ENCODE measurements around the gene RANBP17. TPM values are rescaled to one million over a fixed set of nuclear protein-coding genes. Genes with fewer than 3 reads are reported as not detected.

Gene RANBP17
- total RNA-seq, 1 experiment from 2014 or later, result 19.0 TPM

- H3K27me3 Mint-ChIP-seq (ENCODE audit: insufficient read depth, unreplicated experiment), result no peaks in the 10 kb centered on the region
- ChIA-PET POLR2A (no interaction called here), CTCF (interaction anchor here (0.6 to 1.0 kb wide), 3 partner anchors 10 to 507 kb away, joined by 3 to 4 read pairs (median 3); no protein-coding TSS in a partner anchor)
- H3K27ac Mint-ChIP-seq (ENCODE audit: low read depth, unreplicated experiment), result no peak overlapping the region
- intact Hi-C loops (cut with micrococcal nuclease), result no loop called here
- peaks cover 9% of the 10 kb centered on the region for H3K9me3 Mint-ChIP-seq (ENCODE audit: unreplicated experiment)
- H3K4me1 Mint-ChIP-seq (ENCODE audit: insufficient read depth, unreplicated experiment), result no peaks in the 10 kb centered on the region
- H3K4me3 Mint-ChIP-seq (ENCODE audit: unreplicated experiment), result no peak overlapping the region
- TF ChIP-seq, protein P1, sequence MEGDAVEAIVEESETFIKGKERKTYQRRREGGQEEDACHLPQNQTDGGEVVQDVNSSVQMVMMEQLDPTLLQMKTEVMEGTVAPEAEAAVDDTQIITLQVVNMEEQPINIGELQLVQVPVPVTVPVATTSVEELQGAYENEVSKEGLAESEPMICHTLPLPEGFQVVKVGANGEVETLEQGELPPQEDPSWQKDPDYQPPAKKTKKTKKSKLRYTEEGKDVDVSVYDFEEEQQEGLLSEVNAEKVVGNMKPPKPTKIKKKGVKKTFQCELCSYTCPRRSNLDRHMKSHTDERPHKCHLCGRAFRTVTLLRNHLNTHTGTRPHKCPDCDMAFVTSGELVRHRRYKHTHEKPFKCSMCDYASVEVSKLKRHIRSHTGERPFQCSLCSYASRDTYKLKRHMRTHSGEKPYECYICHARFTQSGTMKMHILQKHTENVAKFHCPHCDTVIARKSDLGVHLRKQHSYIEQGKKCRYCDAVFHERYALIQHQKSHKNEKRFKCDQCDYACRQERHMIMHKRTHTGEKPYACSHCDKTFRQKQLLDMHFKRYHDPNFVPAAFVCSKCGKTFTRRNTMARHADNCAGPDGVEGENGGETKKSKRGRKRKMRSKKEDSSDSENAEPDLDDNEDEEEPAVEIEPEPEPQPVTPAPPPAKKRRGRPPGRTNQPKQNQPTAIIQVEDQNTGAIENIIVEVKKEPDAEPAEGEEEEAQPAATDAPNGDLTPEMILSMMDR (IDR thresholded peaks at IDR 0.05; ENCODE audit: unreplicated experiment), result no peak
- DNase-seq (ENCODE audit: unreplicated experiment), result no peak
- peaks cover 6% of the 10 kb centered on the region for H3K36me3 Mint-ChIP-seq (ENCODE audit: insufficient read depth, unreplicated experiment)
- no TSS peak for BruUV-seq (replicated peaks)
Observed at GRCh38 chr5:171251519-171251918, 389.7 kb downstream of the RANBP17 start.

GRCh38 chr5:171252674-171253073 is 390.9 kb downstream of the RANBP17 start:
- CTCF ChIA-PET, result interaction anchor here (0.7 to 1.1 kb wide), 2 partner anchors 15 to 91 kb away, joined by 3 to 4 read pairs; no protein-coding TSS in a partner anchor

DNA sequence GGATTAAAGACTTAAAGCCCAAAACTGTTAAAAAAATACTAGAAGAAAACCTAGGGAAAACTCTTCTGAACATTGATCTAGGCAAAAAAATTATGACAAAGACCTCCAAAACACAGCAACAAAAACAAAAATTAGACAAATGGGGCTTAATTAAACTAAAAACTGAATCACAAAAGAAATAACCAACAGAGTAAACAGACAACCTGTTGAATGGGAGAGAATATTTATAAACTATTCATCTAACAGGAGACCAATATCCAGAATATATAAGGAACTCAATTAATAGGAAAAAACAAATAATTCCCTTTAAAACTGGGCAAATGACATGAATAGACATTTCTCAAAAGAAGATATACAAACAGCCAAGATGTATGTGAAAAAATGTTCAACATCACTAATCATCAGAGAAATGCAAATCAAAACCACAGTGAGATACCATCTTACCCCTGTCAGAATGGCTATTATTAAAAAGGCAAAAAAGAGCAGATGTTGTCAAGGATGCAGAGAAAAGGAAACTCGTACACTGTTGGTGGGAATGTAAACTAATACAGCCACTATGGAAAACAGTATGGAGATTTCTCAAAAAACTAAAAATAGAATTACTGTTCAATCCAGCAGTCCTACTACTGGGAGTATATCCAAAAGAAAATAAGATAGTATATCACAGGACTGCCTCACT is 397.1 kb downstream of the RANBP17 start:
- no peaks in the 10 kb centered on the region for H3K36me3 Mint-ChIP-seq (ENCODE audit: insufficient read depth, unreplicated experiment)
- H3K9me3 Mint-ChIP-seq (ENCODE audit: unreplicated experiment), result no peaks in the 10 kb centered on the region
- H3K27ac Mint-ChIP-seq (ENCODE audit: low read depth, unreplicated experiment), result no peak overlapping the region
- POLR2A ChIA-PET, result no interaction called here
- H3K4me3 Mint-ChIP-seq (ENCODE audit: unreplicated experiment), result no peak overlapping the region
- H3K27me3 Mint-ChIP-seq (ENCODE audit: insufficient read depth, unreplicated experiment), result no peaks in the 10 kb centered on the region
- CTCF ChIA-PET, result no interaction called here
- TF ChIP-seq, protein P1 (IDR thresholded peaks at IDR 0.05; ENCODE audit: unreplicated experiment), result no peak
- no peaks in the 10 kb centered on the region for H3K4me1 Mint-ChIP-seq (ENCODE audit: insufficient read depth, unreplicated experiment)
- DNase-seq (ENCODE audit: unreplicated experiment), result no peak
- intact Hi-C loops (cut with micrococcal nuclease), result no loop called here
- no TSS peak for BruUV-seq (replicated peaks)

More at GRCh38 chr5:171252674-171253073, 390.9 kb downstream of the RANBP17 start:
- no peak for DNase-seq (ENCODE audit: unreplicated experiment)
- intact Hi-C loops (cut with micrococcal nuclease), result no loop called here
- no peaks in the 10 kb centered on the region for H3K4me1 Mint-ChIP-seq (ENCODE audit: insufficient read depth, unreplicated experiment)
- H3K27ac Mint-ChIP-seq (ENCODE audit: low read depth, unreplicated experiment), result no peak overlapping the region
- peaks cover 6% of the 10 kb centered on the region for H3K36me3 Mint-ChIP-seq (ENCODE audit: insufficient read depth, unreplicated experiment)
- TF ChIP-seq, protein P1 (IDR thresholded peaks at IDR 0.05; ENCODE audit: unreplicated experiment), result no peak
- H3K27me3 Mint-ChIP-seq (ENCODE audit: insufficient read depth, unreplicated experiment), result no peaks in the 10 kb centered on the region
- H3K4me3 Mint-ChIP-seq (ENCODE audit: unreplicated experiment), result no peak overlapping the region
- peaks cover 9% of the 10 kb centered on the region for H3K9me3 Mint-ChIP-seq (ENCODE audit: unreplicated experiment)
- POLR2A ChIA-PET, result no interaction called here
- no TSS peak for BruUV-seq (replicated peaks)

- BruUV-seq (replicated peaks), result no TSS peak
- intact Hi-C loops (cut with micrococcal nuclease), result no loop called here
- TF ChIP-seq, protein P1 (IDR thresholded peaks at IDR 0.05; ENCODE audit: unreplicated experiment), result no peak
- no peak overlapping the region for H3K4me3 Mint-ChIP-seq (ENCODE audit: unreplicated experiment)
- CTCF ChIA-PET, result interaction anchor here (0.9 to 2.1 kb wide), 2 partner anchors 54 to 75 kb away, joined by 3 to 5 read pairs; no protein-coding TSS in a partner anchor
- H3K4me1 Mint-ChIP-seq (ENCODE audit: insufficient read depth, unreplicated experiment), result no peaks in the 10 kb centered on the region
- no peaks in the 10 kb centered on the region for H3K27me3 Mint-ChIP-seq (ENCODE audit: insufficient read depth, unreplicated experiment)
- no peaks in the 10 kb centered on the region for H3K9me3 Mint-ChIP-seq (ENCODE audit: unreplicated experiment)
- H3K36me3 Mint-ChIP-seq (ENCODE audit: insufficient read depth, unreplicated experiment), result no peaks in the 10 kb centered on the region
- POLR2A ChIA-PET, result no interaction called here
- DNase-seq (ENCODE audit: unreplicated experiment), result no peak
- no peak overlapping the region for H3K27ac Mint-ChIP-seq (ENCODE audit: low read depth, unreplicated experiment)
Observed at GRCh38 chr5:171261361-171261760, 399.5 kb downstream of the RANBP17 start.
